Activated CD8-positive, alpha-beta memory T cell treated with anti-CD3 and anti-CD28 coated beads, Interleukin-2, amount 50 U/mL, for 24 hours (primary cell): ENCODE measurements around the gene WDR1.

Source experiments
- DNase-seq: peaks from one replicate; pipeline ENCODE4 v3.0.0-alpha.2; 2020; ENCODE audit errors: extremely low read depth

WDR1 gene

GRCh38 chr4:10036807-10037342, 79.7 kb downstream of the WDR1 start:
- no peak for DNase-seq

GRCh38 chr4:10035130-10035529, 81.5 kb downstream of the WDR1 start:
- DNase-seq = no peak

GRCh38 chr4:10034612-10035104, 81.9 kb downstream of the WDR1 start:
- no peak for DNase-seq

- no peak for DNase-seq
Observed at GRCh38 chr4:10034136-10034535, 82.5 kb downstream of the WDR1 start.

GRCh38 chr4:10033191-10033881, 83.3 kb downstream of the WDR1 start:
- no peak for DNase-seq

GRCh38 chr4:10032625-10033024, 84.0 kb downstream of the WDR1 start:
- DNase-seq = no peak

GRCh38 chr4:10031668-10032590, 84.7 kb downstream of the WDR1 start:
- no peak for DNase-seq

GRCh38 chr4:10030972-10031667, 85.5 kb downstream of the WDR1 start:
- no peak for DNase-seq

DNA sequence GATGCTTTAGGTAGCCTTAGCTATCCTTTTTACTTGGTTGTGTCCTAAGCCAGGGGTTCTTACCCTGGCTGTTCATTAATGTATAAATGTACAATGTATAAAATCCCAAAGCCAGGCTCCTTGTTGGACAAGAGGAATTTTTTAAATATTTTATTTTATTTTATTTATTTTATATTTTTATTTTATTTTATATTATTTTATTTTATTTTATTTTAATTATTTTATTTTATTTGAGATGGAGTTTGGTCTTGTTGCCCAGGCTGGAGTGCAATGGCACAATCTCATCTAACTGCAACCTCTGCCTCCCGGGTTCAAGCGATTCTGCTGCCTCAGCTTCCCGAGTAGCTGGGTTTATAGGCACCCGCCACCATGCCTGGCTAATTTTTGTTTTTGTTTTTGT, 87.2 kb downstream of the WDR1 start:
- no peak for DNase-seq

DNA sequence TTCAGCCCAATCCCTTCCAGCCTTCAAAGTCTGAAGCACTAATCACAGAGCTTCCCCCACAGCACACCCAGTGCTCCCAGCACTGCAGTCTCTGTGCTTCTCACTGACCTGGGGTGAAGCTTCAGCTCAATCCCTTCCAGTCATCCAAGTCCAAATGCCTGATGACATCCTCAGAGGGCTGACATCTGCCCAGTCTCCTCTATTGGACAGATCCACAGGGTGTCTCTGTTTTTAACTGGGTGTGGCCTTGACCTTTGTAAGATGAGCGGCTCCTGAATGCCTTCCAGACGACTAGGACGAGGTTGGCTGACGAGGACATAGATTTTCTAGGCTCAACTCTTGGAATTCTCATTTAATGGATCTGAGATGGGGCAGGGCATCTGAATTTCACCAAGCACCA, 87.7 kb downstream of the WDR1 start:
- no peak for DNase-seq

DNA sequence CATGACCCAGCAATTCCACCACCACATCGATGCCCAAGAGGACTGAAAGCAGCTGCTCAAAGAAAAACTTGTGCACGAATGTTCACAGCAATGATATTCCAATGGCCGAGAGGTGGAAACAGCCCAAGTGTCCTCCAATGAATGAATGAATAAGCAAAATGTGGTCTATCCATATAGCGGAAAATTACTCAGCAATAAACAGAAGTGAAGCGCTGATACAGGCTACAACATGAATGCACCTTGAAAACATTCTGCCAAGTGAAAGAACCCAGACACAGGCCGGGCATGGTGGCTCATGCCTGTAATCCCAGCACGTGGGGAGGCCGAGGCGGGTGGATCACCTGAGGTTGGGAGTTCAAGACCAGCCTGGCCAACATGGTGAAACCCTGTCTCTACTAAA, 90.1 kb downstream of the WDR1 start:
- no peak for DNase-seq

DNA sequence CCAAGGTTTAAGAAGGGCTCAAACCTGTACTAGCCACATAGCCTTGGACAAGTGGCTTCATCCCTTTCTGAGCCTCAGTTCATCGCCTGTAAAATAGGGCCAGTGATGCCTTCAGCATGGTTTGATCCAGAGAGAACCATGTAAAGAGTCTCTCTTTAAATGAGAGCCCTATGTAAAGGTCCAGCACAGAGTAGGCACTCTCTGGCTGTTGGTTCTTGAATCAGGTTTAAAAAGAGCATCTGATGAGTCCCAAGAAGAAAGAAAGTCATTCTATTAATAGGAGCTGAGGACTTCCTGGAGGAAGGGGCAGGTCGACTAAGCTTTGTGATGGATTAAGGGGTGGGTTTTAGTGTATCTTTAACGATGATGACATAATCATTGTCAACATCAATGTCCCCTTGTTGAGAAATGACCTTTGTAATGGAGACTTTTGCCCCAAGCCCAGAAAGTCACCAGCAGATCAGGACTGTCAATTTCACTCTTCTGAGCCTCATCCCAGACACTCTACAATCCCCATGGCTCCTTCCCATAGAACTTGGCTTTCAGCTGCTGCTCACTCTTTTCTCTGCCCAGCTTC, 91.3 kb downstream of the WDR1 start:
- no peak for DNase-seq
